K562 (cell line): Measurements from ENCODE around the gene PSME1. TPM values are rescaled to one million over a fixed set of nuclear protein-coding genes. Genes with fewer than 3 reads are reported as not detected.

ENCODE experiments used
- ATAC-seq: fragments of 200-7000 bp; cut with Tn5 transposase; 3 replicates; pipeline ENCODE4 v1.9.1; 2020; ENCODE audit warnings: moderate library complexity
- BruUV-seq: library from RNA; stranded (reverse); fragments of 400-500 nt; replicated peaks from 2 replicates; lab custom pipeline; 2021; lab: Mats Ljungman, UMichigan
- CTCF ChIA-PET: fragments of 300-600 bp; formaldehyde crosslinking; extraction: SDS; loops from one replicate; lab custom pipeline; 2021; ENCODE audit warnings: low intra/inter-chr PET ratio; lab: Yijun Ruan, JAX
- POLR2A ChIA-PET: fragments of 300-600, 350-650 bp; sonication (Branson Sonifier 250); formaldehyde crosslinking; extraction: SDS; loops from one replicate; lab custom pipeline; 2021; ENCODE audit warnings: antibody characterized with exemption, inconsistent platforms; lab: Yijun Ruan, JAX
- DNase-seq, 4 experiments: peaks; one replicate each; pipeline versions ENCODE4 v3.0.0 to v3.0.0-alpha.2; 2011 to 2018; ENCODE audit warnings: low spot score in 3 of 4, mixed read lengths in 3 of 4; ENCODE audit errors: extremely low read depth in 1 of 4
- FAIRE-seq: peaks from 2 replicates; lab custom pipeline; 2011; peaks lifted over from hg19 to GRCh38; lab: Jason Lieb, UNC
- H2AFZ ChIP-seq: 2 replicates; pipeline ENCODE4 v1.6.0; 2011; ENCODE audit warnings: low read depth, low read length, control low read depth, inconsistent platforms
- H3K27ac ChIP-seq: fragments of 200-600 bp; 3 replicates; pipeline ENCODE4 v1.8.0; 2011; ENCODE audit warnings: low read depth, mild to moderate bottlenecking, control low read depth, inconsistent platforms, low read length, moderate library complexity, mixed read lengths; ENCODE audit errors: extremely low read depth
- H3K27me3 ChIP-seq, 2 experiments: fragments of 300-600 bp in 1 of 2; 2 replicates in 1 of 2; 3 replicates in 1 of 2; pipeline versions ENCODE4 v1.6.0 to v1.8.0; 2011; ENCODE audit warnings: inconsistent platforms in 2 of 2, low read length in 2 of 2, mild to moderate bottlenecking in 1 of 2, mixed read lengths in 1 of 2, moderate library complexity in 1 of 2; ENCODE audit not compliant: control insufficient read depth in 2 of 2, insufficient read depth in 2 of 2
- H3K36me3 ChIP-seq: fragments of 300-600 bp; 3 replicates; pipeline ENCODE4 v1.8.0; 2011; ENCODE audit warnings: mild to moderate bottlenecking, low read length, inconsistent platforms; ENCODE audit not compliant: control insufficient read depth, insufficient read depth
- H3K4me1 ChIP-seq, 2 experiments: fragments of 200-600 bp in 1 of 2; replicated peaks in 1 of 2; 2 replicates in 1 of 2; 3 replicates in 1 of 2; pipeline versions ENCODE4 v1.5.1 to v1.8.0; 2011; ENCODE audit warnings: inconsistent platforms in 2 of 2, low read length in 2 of 2, mild to moderate bottlenecking in 1 of 2, mixed read lengths in 1 of 2, moderate library complexity in 1 of 2; ENCODE audit not compliant: control insufficient read depth in 2 of 2, insufficient read depth in 2 of 2
- H3K4me2 ChIP-seq: 2 replicates; pipeline ENCODE4 v1.6.1; 2011; ENCODE audit warnings: low read length, control low read depth, inconsistent platforms, mixed read lengths; ENCODE audit not compliant: insufficient read depth
- H3K4me3 ChIP-seq: fragments of 200-600 bp; sonication (generic), shearing (Covaris generic); 2 replicates; pipeline ENCODE4 v1.5.1; 2016; ENCODE audit warnings: control low read depth, inconsistent platforms
- H3K79me2 ChIP-seq: fragments of 200-600 bp; 3 replicates; pipeline ENCODE4 v1.8.0; 2011; ENCODE audit warnings: low read length, inconsistent platforms; ENCODE audit not compliant: control insufficient read depth, insufficient read depth
- H3K9ac ChIP-seq, 2 experiments: 2 replicates each; pipeline versions ENCODE4 v1.6.0 to v1.6.1; 2011; ENCODE audit warnings: low read depth in 2 of 2, low read length in 2 of 2, control low read depth in 1 of 2, inconsistent platforms in 1 of 2, mild to moderate bottlenecking in 1 of 2, mixed read lengths in 1 of 2; ENCODE audit not compliant: insufficient read depth in 1 of 2
- H3K9me1 ChIP-seq: one replicate; pipeline ENCODE4 v1.6.0; 2011; ENCODE audit warnings: inconsistent platforms, mild to moderate bottlenecking, low read length, moderate library complexity; ENCODE audit not compliant: control insufficient read depth, insufficient read depth
- H3K9me3 ChIP-seq: replicated peaks from 2 replicates; pipeline ENCODE4 v1.5.1; 2011; ENCODE audit warnings: low read depth, low read length, inconsistent platforms; ENCODE audit not compliant: control insufficient read depth, insufficient read depth
- H4K20me1 ChIP-seq: replicated peaks from 2 replicates; pipeline ENCODE4 v1.6.1; 2011; ENCODE audit warnings: low read length, inconsistent platforms, mixed read lengths; ENCODE audit not compliant: control insufficient read depth, insufficient read depth
- CHCHD3 ChIP-seq: fragments of 250-450 bp; sonication (Bioruptor Pico); IDR thresholded peaks from 2 replicates; pipeline ENCODE4 v2.1.2; 2022; ENCODE audit warnings: mild to moderate bottlenecking
- ELK3 ChIP-seq: fragments of 450-650 bp; formaldehyde crosslinking; IDR thresholded peaks from 2 replicates; pipeline ENCODE4 v1.4.0; 2020; ENCODE audit warnings: mild to moderate bottlenecking
- MTA2 ChIP-seq: fragments of 450-650 bp; IDR thresholded peaks from 2 replicates; pipeline ENCODE4 v1.6.1; 2016; ENCODE audit warnings: low read depth
- NFE2 ChIP-seq: IDR thresholded peaks from 2 replicates; pipeline ENCODE4 v1.6.1; 2014; ENCODE audit warnings: antibody characterized with exemption, low read depth
- SIRT6 ChIP-seq: IDR thresholded peaks from one replicate; pipeline ENCODE4 v1.6.1; 2012; ENCODE audit warnings: low read depth, mild to moderate bottlenecking, control low read depth, inconsistent platforms, low read length, moderate library complexity
- SMAD3 ChIP-seq: fragments of 450-650 bp; formaldehyde crosslinking; conservative IDR thresholded peaks from 2 replicates; pipeline ENCODE4 v1.4.0; 2020; ENCODE audit warnings: mild to moderate bottlenecking
- STAT5A ChIP-seq: IDR thresholded peaks from 2 replicates; pipeline ENCODE4 v1.6.1; 2012; ENCODE audit warnings: low read length, inconsistent platforms, borderline replicate concordance
- TAL1 ChIP-seq: fragments of 450-650 bp; IDR thresholded peaks from 2 replicates; pipeline ENCODE4 v1.6.1; 2016; ENCODE audit warnings: mild to moderate bottlenecking
- ZNF785 ChIP-seq: fragments of 250-450 bp; sonication (Bioruptor Pico); IDR thresholded peaks from 2 replicates; pipeline ENCODE4 v1.4.0; 2020; ENCODE audit warnings: mild to moderate bottlenecking
- WGBS: fragments of 100-300 bp; shearing (Covaris generic); methylation state at CpG from one replicate; pipeline ENCODE4 v1.1.6; 2016; ENCODE audit warnings: low coverage, mixed read lengths; ENCODE audit not compliant: insufficient coverage; ENCODE audit errors: missing lambda C conversion rate; 5-methylcytosine and 5-hydroxymethylcytosine counted together
- in situ Hi-C: fragments of 300-500 bp; cut with MboI; formaldehyde crosslinking; loops from 4 replicates; pipeline ENCODE4 v1.15.0; 2018; ENCODE audit warnings: inconsistent platforms, mixed read lengths
- intact Hi-C: fragments of 100-400 bp; cut with micrococcal nuclease; formaldehyde crosslinking; loops from 2 replicates; pipeline ENCODE4 v1.14.2; 2022
- polyA plus RNA-seq, 8 experiments: library from polyadenylated mRNA; depleted of rRNA in 4 of 8; stranded (reverse) in 5 of 8; unstranded in 3 of 8; fragments of >200 nt; fragmentation: Nextera tagmentation in 2 of 8; fragmentation: Illumina TruSeq in 1 of 8; extraction: Ambion mirVana in 2 of 8; extraction: Trizol in 1 of 8; gene quantifications; 2 replicates each; pipeline versions ENCODE4 v1.2.1 to v1.2.3, GENCODE V29; 2011 to 2014; ENCODE audit warnings: inconsistent platforms in 1 of 8, missing spikeins in 1 of 8
- total RNA-seq, 7 experiments: library from RNA; depleted of rRNA in 6 of 7; stranded (reverse); fragments of >200 nt in 6 of 7; fragmentation: Illumina TruSeq in 2 of 7; extraction: Trizol in 2 of 7; gene quantifications; 2 replicates each; pipeline versions ENCODE4 v1.2.1 to v1.2.3, GENCODE V29; 2011 to 2021; ENCODE audit warnings: low replicate concordance in 1 of 7
- TF ChIP-seq, protein P1 (sequence below): fragments of 450-650 bp; formaldehyde crosslinking; IDR thresholded peaks from 2 replicates; pipeline ENCODE4 v1.4.0; 2020; ENCODE audit warnings: mild to moderate bottlenecking, mixed read lengths
- TF ChIP-seq, protein P2 (sequence below): sonication (generic); formaldehyde crosslinking; IDR thresholded peaks from 2 replicates; pipeline ENCODE4 v1.8.0; 2022; ENCODE audit warnings: missing genetic modification reagents, mild to moderate bottlenecking, moderate library complexity, borderline replicate concordance
- TF ChIP-seq, protein P3 (sequence below), 3 experiments: fragments of 200-800 bp in 1 of 3; sonication (Bioruptor generic) in 1 of 3; sonication (generic) in 1 of 3; formaldehyde crosslinking in 1 of 3; IDR thresholded peaks; 2 replicates each; pipeline versions ENCODE4 v1.6.1 to v1.8.0; 2016 to 2022; ENCODE audit warnings: mild to moderate bottlenecking in 2 of 3, missing compliant biosample characterization in 2 of 3, missing genetic modification characterization in 2 of 3, missing genetic modification reagents in 1 of 3

The PSME1 gene
- total and polyA plus RNA-seq, 9 of the 15 experiments (the other 6 are each of a cell fraction or from before 2014, with no cell fraction given): 20.3 to 180 (median 67.5) TPM

DNA sequence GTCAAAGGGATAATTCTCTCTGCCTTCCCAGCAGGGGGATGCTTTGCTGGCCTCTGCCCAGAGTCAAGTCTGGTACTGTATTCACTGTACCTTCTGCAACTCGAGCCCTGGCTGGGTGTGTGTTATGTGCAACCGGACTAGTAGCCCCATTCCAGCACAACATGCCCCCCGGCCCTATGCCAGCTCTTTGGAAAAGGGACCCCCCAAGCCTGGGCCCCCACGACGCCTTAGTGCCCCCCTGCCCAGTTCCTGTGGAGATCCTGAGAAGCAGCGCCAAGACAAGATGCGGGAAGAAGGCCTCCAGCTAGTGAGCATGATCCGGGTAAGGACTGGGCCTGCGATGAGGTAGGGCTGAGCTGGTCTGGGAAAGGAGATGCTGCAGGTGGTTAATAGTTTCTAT lies 14.6 kb downstream of the PSME1 start:
- H3K36me3 ChIP-seq: peaks cover 54% of the 10 kb centered on the region; the same call in 2 of the 3 replicates
- peaks cover 8 to 28% of the 10 kb centered on the region in 2 experiments; a peak in 4 of 5 replicates for H3K4me1 ChIP-seq
- no TSS peak for BruUV-seq
- H3K79me2 ChIP-seq: peaks cover 23% of the 10 kb centered on the region
- no peak overlapping the region for H3K4me3 ChIP-seq
- no peak for TF ChIP-seq MTA2
- TF ChIP-seq, protein P1, sequence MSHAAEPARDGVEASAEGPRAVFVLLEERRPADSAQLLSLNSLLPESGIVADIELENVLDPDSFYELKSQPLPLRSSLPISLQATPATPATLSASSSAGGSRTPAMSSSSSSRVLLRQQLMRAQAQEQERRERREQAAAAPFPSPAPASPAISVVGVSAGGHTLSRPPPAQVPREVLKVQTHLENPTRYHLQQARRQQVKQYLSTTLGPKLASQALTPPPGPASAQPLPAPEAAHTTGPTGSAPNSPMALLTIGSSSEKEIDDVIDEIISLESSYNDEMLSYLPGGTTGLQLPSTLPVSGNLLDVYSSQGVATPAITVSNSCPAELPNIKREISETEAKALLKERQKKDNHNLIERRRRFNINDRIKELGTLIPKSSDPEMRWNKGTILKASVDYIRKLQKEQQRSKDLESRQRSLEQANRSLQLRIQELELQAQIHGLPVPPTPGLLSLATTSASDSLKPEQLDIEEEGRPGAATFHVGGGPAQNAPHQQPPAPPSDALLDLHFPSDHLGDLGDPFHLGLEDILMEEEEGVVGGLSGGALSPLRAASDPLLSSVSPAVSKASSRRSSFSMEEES (CRISPR knock-in tag): no peak
- TF ChIP-seq, protein P2, sequence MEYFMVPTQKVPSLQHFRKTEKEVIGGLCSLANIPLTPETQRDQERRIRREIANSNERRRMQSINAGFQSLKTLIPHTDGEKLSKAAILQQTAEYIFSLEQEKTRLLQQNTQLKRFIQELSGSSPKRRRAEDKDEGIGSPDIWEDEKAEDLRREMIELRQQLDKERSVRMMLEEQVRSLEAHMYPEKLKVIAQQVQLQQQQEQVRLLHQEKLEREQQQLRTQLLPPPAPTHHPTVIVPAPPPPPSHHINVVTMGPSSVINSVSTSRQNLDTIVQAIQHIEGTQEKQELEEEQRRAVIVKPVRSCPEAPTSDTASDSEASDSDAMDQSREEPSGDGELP (CRISPR knock-in tag): no peak
- no peak for TF ChIP-seq ZNF785 (CRISPR knock-in tag)
- TF ChIP-seq NFE2: no peak
- TF ChIP-seq SIRT6: no peak
- no peak for TF ChIP-seq CHCHD3
- no peak for TF ChIP-seq TAL1
- TF ChIP-seq ELK3 (CRISPR knock-in tag): no peak
- TF ChIP-seq, protein P3, sequence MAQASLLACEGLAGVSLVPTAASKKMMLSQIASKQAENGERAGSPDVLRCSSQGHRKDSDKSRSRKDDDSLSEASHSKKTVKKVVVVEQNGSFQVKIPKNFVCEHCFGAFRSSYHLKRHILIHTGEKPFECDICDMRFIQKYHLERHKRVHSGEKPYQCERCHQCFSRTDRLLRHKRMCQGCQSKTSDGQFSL (CRISPR knock-in tag; IDR thresholded peaks at IDR 0.05): no peak
- TF ChIP-seq, protein P3 (tag; IDR thresholded peaks at IDR 0.05): no peak
- TF ChIP-seq STAT5A: no peak
- no peak for TF ChIP-seq SMAD3 (CRISPR knock-in tag)
- DNase-seq: no peak
- H3K27me3 ChIP-seq: no peaks in the 10 kb centered on the region
- no peaks in the 10 kb centered on the region for H4K20me1 ChIP-seq
- no peak overlapping the region for H2AFZ ChIP-seq
- H3K9ac ChIP-seq: no peak overlapping the region
- FAIRE-seq: no peak
- POLR2A ChIA-PET: interaction anchor here (1.2 kb wide), 1 partner anchor 13 kb away, joined by 4 read pairs; no protein-coding TSS in a partner anchor
- in situ Hi-C loops: no loop called here
- no peaks in the 10 kb centered on the region for H3K9me3 ChIP-seq
- intact Hi-C loops: no loop called here
- no peak overlapping the region for H3K4me2 ChIP-seq
- ATAC-seq: no peak
- WGBS: 84% methylated on average over 5 of the region's 9 CpGs
- peaks cover under 1% of the 10 kb centered on the region for H3K9me1 ChIP-seq
- CTCF ChIA-PET: no interaction called here
- H3K27ac ChIP-seq: no peak overlapping the region
